Skeletal muscle satellite cell (primary cell): ENCODE measurements around the gene ICAM2.

ENCODE experiments used
- H3K27me3 ChIP-seq: 2 replicates; pipeline ENCODE4 v1.7.0; 2013; ENCODE audit warnings: low read length; ENCODE audit not compliant: control insufficient read depth, insufficient read depth
- H3K36me3 ChIP-seq: 2 replicates; pipeline ENCODE4 v1.7.0; 2013; ENCODE audit warnings: mild to moderate bottlenecking, control low read depth, low read length; ENCODE audit not compliant: insufficient read depth
- H3K4me1 ChIP-seq: 2 replicates; pipeline ENCODE4 v1.7.0; 2013; ENCODE audit warnings: low read length; ENCODE audit not compliant: control insufficient read depth, insufficient read depth
- H3K4me2 ChIP-seq: 2 replicates; pipeline ENCODE4 v1.7.0; 2013; ENCODE audit warnings: mild to moderate bottlenecking, low read length
- H3K4me3 ChIP-seq: 2 replicates; pipeline ENCODE4 v1.7.0; 2013; ENCODE audit warnings: low read length
- H3K9ac ChIP-seq: 2 replicates; pipeline ENCODE4 v1.7.0; 2013; ENCODE audit warnings: mild to moderate bottlenecking, low read depth, low read length, moderate library complexity
- H3K9me3 ChIP-seq: replicated peaks from 2 replicates; pipeline ENCODE4 v1.7.0; 2013; ENCODE audit warnings: mild to moderate bottlenecking, control low read depth, low read length

ICAM2 gene

DNA sequence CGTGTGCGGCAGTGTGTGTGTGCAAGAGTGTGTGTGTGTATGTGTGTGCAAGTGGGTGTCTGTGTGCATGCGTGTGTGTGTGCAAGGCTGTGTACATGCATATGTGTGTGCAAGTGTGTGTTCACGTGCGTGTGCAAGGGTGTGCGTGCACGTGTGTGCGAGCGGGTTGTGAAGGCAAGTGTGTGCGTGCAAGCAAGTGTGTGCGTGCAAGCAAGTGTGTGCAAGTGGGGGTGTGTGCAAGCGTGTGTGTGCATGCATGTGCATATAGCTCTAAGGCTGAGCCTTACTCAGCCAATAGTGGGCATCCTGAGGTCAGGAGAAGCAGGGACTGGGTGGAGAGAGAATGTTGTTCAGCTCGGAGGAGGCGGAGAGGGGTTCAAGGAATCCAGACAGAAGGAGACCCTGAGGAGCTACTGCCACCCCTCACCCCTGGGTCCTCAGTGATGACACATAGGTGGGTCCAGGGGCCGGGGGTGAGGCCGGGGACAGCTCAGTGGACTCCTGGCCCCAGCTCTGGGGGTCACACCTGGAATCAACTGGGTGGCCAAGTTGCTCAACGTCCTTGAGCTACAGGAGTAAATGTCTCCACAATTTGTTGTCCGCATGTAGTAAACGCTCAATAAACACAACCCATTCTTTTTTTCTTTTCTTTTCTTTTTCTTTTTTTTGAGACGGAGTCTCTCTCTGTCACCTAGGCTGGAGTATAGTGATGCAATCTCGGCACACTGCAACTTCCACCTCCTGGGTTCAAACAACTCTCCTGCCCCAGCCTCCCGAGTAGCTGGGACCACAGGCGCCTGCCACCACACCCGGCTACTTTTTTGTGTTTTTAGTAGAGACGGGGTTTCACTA lies 20.5 kb downstream of the ICAM2 start:
- H3K4me2 ChIP-seq: no peak overlapping the region
- H3K27me3 ChIP-seq: peaks cover 67% of the 10 kb centered on the region
- no peak overlapping the region for H3K9ac ChIP-seq
- peaks cover 6% of the 10 kb centered on the region for H3K4me1 ChIP-seq
- H3K36me3 ChIP-seq: no peaks in the 10 kb centered on the region
- no peaks in the 10 kb centered on the region for H3K9me3 ChIP-seq
- H3K4me3 ChIP-seq: no peak overlapping the region

DNA sequence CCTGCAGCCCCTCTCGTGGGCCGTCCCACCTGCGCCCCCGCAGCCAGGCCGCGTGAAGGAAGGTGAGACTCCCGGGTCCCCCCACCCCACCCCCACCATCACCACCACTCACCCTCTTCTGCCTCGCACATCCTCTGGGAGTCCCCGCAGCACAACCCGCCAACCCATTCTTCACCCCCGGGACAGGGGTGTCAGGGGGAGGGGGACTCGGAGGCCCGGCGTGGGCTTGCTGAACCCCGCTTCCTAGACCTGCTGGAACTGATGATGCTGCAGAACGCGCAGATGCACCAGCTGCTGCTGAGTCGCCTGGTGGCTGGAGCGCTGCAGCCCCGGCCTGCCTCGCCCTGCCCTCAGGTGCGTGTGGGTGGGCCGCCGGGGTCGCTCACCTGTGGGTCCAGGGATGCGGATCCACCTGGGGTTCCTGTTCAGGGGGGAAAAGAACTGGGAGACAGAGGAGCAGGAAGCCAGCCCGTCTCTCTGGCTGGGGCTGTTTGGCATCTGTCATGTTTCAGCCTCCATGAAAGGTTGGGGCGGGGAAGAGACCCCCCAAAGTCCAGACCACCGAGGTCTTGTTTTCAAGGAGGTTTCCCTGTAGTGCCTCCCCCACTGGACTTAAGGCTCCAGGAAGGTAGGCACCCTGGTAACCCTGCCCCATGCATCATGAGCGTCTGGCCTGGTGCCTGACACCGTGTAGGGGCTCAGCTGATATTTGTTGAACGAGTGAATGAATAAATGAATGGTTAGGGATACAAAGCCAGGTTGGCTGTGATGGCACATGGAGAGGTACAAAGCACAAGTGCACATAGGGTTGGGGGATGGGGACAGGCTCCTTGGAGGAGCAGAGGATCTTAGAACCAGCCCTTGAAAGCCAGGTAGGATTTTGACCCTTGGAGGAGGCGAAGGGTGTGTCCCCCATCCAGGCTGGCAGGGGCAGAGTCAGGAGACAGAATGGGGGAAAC lies 21.4 kb downstream of the ICAM2 start:
- peaks cover 64% of the 10 kb centered on the region for H3K27me3 ChIP-seq
- no peak overlapping the region for H3K9ac ChIP-seq
- no peaks in the 10 kb centered on the region for H3K9me3 ChIP-seq
- peak overlapping the region; percentile 88 for H3K4me3 ChIP-seq
- no peaks in the 10 kb centered on the region for H3K36me3 ChIP-seq
- peaks cover 6% of the 10 kb centered on the region for H3K4me1 ChIP-seq
- peak overlapping the region; percentile 99 for H3K4me2 ChIP-seq

DNA sequence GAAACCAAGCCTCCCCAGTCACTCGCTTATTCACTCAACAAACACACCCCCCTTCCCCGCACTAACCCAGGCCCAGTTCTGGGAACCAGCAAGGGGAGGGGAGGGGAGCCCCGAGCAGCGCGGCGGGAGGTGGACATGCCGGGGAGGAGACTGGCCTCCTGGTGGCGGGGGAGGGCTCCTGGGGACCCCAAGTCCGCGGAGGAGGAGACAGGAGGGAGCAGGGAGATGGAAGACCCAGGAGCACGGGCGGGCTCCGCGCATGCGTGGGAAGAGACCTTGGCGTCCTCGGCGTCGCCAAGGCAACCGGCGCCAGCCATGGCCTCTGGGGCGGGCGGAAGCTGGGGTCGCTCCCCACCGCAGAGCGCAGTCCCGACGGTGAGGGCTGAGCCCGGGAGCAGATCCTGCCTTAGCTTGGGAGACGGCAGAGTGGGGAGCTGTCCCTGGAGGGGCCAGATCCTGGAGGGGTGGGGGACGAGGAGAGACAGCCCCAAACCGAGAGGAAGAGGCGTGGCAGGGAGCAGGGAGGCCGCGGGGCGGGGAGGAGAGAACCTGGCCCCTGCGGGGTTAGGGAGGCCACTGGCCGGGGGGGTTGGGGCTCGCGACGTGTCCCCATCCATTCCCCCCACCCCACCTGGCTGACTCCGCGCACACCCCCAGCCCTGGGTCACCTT lies 22.2 kb downstream of the ICAM2 start, which contains the start of gene PRR29:
TSS of gene PRR29 (plus strand) at position 302 of the 671 bp plus-strand sequence. CDS start at position 316, 14 bp downstream.
- Histone ChIP-seq H3K9ac (peak within 1 kb of the TSS; percentile 26), H3K36me3 (no peaks in the 10 kb centered on the region), H3K27me3 (peaks cover 64% of the 10 kb centered on the region), H3K4me1 (peaks cover 6% of the 10 kb centered on the region), H3K4me2 (peak within 1 kb of the TSS; percentile 99), H3K4me3 (peak within 1 kb of the TSS; percentile 88), H3K9me3 (no peaks in the 10 kb centered on the region)

DNA sequence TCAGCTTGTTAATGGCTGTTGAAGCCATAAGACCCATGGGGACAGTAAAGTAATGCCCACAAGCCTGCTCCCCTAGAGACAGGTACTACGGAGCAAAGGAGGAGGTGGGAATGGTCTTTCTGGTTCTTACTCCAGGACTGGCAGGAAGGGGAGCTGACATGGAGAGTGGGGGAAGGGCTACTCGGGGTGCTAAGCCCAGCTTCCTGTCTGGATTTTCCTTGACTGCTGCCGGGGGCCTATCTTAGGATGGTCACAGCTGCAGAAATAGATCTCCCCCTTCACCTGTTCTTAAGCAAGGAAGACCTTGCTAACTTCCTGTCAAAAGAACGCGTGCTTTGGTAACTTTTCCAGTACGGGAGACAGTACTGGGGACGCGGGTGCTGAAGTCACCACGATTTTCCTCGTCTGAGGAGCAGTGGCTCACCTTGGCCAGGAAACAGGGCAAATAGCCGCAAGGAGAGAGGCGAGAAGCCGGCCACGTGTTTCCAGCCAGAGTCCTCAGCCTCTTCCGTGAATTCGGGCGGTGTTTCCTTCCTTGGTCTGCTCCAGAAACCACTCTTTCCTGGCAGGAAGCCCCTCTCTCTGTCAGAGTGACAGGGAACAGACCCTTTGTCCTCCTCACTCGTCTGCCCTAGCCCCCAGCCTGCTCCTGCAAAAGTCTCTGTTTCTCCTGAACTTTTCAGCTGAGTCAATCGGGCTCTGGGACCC lies 22.9 kb downstream of the ICAM2 start:
- Histone ChIP-seq H3K9ac (no peak overlapping the region), H3K4me1 (peaks cover 6% of the 10 kb centered on the region), H3K9me3 (no peaks in the 10 kb centered on the region), H3K4me2 (peak overlapping the region; percentile 99), H3K4me3 (peak overlapping the region; percentile 88), H3K36me3 (no peaks in the 10 kb centered on the region), H3K27me3 (peaks cover 62% of the 10 kb centered on the region)

DNA sequence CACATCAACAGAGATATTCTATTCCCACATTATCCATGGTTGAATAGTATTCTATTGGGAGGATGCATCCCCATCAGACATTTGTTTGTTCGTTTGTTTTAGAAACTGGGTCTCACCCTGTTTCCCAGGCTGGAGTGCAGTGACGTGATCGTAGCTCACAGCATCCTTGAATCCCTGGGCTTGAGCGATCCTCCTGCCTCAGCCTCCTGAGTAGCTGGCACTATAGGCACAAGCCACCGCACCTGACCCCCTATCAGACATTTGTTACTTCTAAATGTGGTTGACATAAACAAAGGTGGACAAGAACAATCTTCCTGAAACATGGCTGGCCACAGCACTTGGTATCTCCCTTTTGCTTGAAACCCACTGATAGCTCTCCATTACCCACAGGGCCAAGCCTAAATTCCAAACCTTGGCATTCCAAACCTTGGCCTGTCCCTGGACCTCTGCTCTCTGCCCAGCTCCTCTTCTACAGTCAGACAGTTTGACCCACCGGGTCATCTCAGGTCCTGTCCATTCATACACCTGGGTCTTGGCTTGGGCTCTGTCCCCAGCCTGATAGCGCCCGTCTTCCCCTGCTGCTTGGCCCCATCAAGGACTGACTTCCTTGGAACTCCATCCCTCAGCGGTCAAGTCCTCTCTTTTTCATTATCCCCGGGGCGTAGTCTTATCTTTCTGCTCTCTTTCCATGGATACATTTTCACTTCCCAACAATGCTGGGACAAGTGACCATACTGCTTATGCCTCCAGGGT lies 23.8 kb downstream of the ICAM2 start:
- Histone ChIP-seq H3K27me3 (peaks cover 62% of the 10 kb centered on the region), H3K4me2 (no peak overlapping the region), H3K4me3 (no peak overlapping the region), H3K9me3 (no peaks in the 10 kb centered on the region), H3K4me1 (peaks cover 6% of the 10 kb centered on the region), H3K9ac (no peak overlapping the region), H3K36me3 (no peaks in the 10 kb centered on the region)

DNA sequence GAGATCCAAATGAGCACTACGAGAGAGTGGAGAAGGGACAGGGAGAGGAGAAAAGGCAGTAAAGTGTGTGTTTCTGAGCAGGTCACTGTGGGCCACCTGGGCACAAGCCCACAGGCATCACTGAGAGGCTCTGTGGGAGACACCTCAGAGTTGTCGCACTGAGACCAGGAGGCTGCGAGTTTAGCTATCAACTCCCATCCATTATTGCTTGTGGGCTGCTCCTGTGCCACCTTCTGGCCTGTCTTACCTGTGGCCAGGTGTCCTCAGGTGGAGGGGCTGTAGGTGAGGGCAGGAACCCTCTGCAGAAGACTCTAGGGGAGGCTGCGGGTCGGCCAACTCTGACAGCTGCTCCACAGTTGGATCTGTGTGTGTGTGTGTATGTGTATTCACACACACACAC lies 24.8 kb downstream of the ICAM2 start:
- Histone ChIP-seq H3K36me3 (no peaks in the 10 kb centered on the region), H3K9me3 (no peaks in the 10 kb centered on the region), H3K4me1 (peaks cover 8% of the 10 kb centered on the region), H3K4me2 (no peak overlapping the region), H3K27me3 (peaks cover 66% of the 10 kb centered on the region), H3K9ac (no peak overlapping the region), H3K4me3 (no peak overlapping the region)

DNA sequence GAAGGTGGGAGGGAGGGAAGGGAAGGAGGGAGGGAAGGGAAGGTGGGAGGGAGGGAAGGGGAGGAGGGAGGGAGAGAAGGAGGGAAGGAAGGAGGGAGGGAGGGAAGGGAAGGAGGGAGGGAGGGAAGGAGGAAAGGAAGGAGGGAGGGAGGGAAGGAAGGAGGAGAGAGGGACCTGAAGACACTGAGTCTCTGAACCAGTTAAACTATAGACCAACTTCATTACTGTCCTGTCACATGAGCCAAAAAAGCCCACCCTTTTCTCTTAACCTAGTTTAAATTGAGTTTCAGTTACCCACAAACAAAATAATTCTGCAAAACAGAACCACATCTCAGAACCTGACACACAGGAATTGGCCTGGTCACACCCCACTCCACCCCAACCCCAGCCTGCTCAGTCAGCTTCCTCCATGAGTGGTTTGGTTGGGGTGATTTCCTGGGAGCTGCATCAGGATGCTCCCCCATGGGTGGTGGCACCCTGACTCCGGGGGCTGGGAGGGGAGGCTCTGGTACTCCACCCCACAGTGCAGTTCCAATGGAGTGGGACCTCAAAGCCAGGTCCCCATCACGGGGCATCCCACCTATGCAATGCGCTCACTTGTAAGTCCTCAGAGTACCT lies 27.0 kb downstream of the ICAM2 start:
- Histone ChIP-seq H3K27me3 (peaks cover 73% of the 10 kb centered on the region), H3K4me3 (no peak overlapping the region)

DNA sequence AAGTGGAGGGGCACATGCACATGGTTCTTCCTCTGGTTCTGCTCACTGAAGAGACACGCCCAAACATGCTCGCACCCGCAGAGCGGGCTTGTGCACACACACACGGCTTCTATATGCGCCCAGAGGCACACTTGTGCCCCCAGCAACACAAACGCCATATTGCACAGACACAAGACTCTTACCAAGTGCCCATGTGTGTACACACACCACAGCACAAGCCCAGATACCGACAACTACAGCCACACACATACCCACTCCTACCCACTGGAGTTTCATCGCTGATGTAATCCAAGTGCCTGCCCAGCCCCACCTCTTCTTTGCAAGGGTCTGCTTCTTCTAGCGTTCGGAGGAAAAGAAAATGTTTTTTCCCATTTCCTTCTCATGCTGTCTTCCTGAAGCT lies 28.8 kb downstream of the ICAM2 start:
- Histone ChIP-seq H3K36me3 (no peaks in the 10 kb centered on the region), H3K4me3 (no peak overlapping the region), H3K9ac (no peak overlapping the region), H3K27me3 (peaks cover 57% of the 10 kb centered on the region), H3K4me2 (no peak overlapping the region), H3K4me1 (peaks cover 12% of the 10 kb centered on the region), H3K9me3 (no peaks in the 10 kb centered on the region)

More for the DNA sequence above, 27.0 kb downstream of the ICAM2 start:
- peaks cover 17% of the 10 kb centered on the region for H3K4me1 ChIP-seq
- H3K9ac ChIP-seq: no peak overlapping the region
- H3K9me3 ChIP-seq: no peaks in the 10 kb centered on the region
- no peak overlapping the region for H3K4me2 ChIP-seq
- H3K36me3 ChIP-seq: no peaks in the 10 kb centered on the region

DNA sequence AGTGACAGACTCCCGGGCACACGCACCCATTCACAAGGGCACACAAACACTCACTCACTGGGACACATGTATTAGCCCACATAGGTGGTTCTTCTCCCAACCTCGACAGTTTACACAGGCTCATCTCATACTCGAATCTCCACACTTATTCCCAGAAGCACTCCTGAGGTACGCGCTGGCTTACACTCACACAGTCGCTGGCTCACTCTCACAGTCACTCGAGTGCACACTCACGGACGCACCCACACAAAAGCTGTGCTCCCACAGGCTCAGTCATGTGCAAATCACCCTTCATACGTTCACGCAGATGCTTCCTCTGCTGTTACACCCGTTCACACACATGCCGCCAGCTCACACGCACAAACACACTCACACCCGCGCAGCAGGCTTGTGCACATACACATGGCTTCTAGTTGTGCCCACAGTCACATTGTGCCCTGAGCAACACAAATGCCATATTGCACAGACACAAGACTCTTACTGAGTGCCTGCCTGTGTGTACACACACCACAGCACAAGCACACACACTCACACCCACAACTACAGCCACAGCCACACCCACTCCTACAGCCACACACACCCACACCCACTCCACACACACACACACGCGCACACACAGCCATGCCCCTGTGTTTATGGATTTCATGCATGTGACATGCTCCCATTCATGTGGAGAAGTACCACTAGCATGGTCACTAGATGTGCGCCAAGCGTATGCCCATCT lies 30.6 kb downstream of the ICAM2 start:
- H3K27me3 ChIP-seq: peaks cover 43% of the 10 kb centered on the region
- H3K4me2 ChIP-seq: no peak overlapping the region
- H3K4me3 ChIP-seq: no peak overlapping the region
- H3K9ac ChIP-seq: no peak overlapping the region
- peaks cover 22% of the 10 kb centered on the region for H3K4me1 ChIP-seq
- no peaks in the 10 kb centered on the region for H3K9me3 ChIP-seq
- no peaks in the 10 kb centered on the region for H3K36me3 ChIP-seq
